ENCODE data around the gene TMEM176B. TPM values are rescaled to one million over a fixed set of nuclear protein-coding genes. Genes with fewer than 3 reads are reported as not detected.
A peak's percentile ranks its signal among the peaks of the same experiment; 100 is the strongest.
"Not testable (repeated sequence)": the region's sequence is repeated elsewhere in the genome, so short reads cannot be mapped to it uniquely, and the experiment has no call there.

The TMEM176B gene
- total and polyA plus RNA-seq, 2 of the 13 experiments (the other 11 are each of a cell fraction or from before 2014, with no cell fraction given): not detected

DNA sequence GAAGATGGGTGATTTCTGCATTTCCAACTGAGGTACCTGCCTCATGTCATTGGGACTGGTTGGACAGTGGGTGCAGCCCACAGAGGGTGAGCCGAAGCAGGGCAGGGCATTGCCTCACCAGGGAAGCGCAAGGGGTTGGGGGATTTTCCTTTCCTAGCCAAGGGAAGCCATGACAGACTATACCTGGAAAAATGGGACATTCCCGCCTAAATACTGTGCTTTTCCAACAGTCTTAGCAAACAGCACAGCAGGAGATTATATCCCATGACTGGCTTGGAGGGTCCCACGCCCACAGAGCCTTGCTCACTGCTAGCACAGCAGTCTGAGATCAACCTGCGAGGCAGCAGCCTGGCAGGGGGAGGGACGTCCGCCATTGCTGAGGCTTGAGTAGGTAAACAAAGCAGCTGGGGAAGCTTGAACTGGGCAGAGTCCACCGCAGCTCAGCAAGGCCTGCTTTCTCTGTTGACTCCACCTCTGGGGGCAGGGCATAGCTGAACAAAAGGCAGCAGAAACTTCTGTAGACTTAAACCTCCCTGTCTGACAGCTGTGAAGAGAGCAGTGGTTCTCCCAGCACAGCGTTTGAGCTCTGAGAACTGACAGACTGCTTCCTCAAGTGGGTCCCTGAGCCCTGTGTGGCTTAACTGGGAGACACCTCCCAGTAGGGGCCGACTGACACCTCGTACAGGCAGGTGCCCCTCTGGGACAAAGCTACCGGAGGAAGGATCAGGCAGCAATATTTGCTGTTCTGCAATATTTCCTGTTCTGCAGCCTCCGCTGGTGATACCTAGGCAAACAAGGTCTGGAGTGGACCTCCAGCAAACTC is 7.7 kb upstream of the TMEM176B start (continued):
- TF ChIP-seq, protein P1, sequence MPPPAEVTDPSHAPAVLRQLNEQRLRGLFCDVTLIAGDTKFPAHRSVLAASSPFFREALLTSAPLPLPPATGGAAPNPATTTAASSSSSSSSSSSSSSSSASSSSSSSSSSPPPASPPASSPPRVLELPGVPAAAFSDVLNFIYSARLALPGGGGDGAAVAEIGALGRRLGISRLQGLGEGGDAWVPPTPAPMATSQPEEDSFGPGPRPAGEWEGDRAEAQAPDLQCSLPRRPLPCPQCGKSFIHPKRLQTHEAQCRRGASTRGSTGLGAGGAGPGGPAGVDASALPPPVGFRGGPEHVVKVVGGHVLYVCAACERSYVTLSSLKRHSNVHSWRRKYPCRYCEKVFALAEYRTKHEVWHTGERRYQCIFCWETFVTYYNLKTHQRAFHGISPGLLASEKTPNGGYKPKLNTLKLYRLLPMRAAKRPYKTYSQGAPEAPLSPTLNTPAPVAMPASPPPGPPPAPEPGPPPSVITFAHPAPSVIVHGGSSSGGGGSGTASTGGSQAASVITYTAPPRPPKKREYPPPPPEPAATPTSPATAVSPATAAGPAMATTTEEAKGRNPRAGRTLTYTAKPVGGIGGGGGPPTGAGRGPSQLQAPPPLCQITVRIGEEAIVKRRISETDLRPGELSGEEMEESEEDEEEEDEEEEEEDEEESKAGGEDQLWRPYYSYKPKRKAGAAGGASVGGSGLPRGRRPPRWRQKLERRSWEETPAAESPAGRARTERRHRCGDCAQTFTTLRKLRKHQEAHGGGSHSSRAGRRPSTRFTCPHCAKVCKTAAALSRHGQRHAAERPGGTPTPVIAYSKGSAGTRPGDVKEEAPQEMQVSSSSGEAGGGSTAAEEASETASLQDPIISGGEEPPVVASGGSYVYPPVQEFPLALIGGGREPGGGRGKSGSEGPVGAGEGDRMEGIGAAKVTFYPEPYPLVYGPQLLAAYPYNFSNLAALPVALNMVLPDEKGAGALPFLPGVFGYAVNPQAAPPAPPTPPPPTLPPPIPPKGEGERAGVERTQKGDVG (CRISPR knock-in tag; IDR thresholded peaks at IDR 0.05; ENCODE audit: borderline replicate concordance): peak; percentile 50; the same call in 1 of the 2 replicates
- TF ChIP-seq ZNF44 (CRISPR knock-in tag; IDR thresholded peaks at IDR 0.05) (0 out of 2 replicates have a peak, but pooled peaks have one; percentile 16), HIVEP1 (CRISPR knock-in tag; IDR thresholded peaks at IDR 0.05) (peak; percentile 71; the same call in 1 of the 2 replicates), ISL2 (CRISPR knock-in tag; IDR thresholded peaks at IDR 0.05) (peak; percentile 61; the same call in 1 of the 2 replicates), TGIF2 (CRISPR knock-in tag; IDR thresholded peaks at IDR 0.05) (0 out of 2 replicates have a peak, but pooled peaks have one; percentile 55), GABPA (CRISPR knock-in tag; IDR thresholded peaks at IDR 0.05; ENCODE audit: low read depth) (peak; percentile 43; the same call in 1 of the 2 replicates), CBFB (CRISPR knock-in tag; IDR thresholded peaks at IDR 0.05) (peak; percentile 53; the same call in 1 of the 2 replicates), TARDBP (CRISPR knock-in tag; IDR thresholded peaks at IDR 0.05) (peak; percentile 65; the same call in 1 of the 2 replicates), SETDB1 (CRISPR knock-in tag; IDR thresholded peaks at IDR 0.05; ENCODE audit: borderline replicate concordance) (peak; percentile 91), RFXAP (CRISPR knock-in tag; IDR thresholded peaks at IDR 0.05; ENCODE audit: borderline replicate concordance) (peak; percentile 73; the same call in 1 of the 2 replicates), TOPORS (CRISPR knock-in tag; IDR thresholded peaks at IDR 0.05) (peak; percentile 83; the same call in 1 of the 2 replicates), HMG20A (CRISPR knock-in tag; IDR thresholded peaks at IDR 0.05; ENCODE audit: borderline replicate concordance) (peak; percentile 37; the same call in 1 of the 2 replicates), MEIS2 (CRISPR knock-in tag; IDR thresholded peaks at IDR 0.05) (peak; percentile 56; the same call in 1 of the 2 replicates), ZNF619 (CRISPR knock-in tag; IDR thresholded peaks at IDR 0.05) (0 out of 2 replicates have a peak, but pooled peaks have one; percentile 41), NKX3-1 (CRISPR knock-in tag; IDR thresholded peaks at IDR 0.05) (0 out of 2 replicates have a peak, but pooled peaks have one; percentile 33), HDAC2 (CRISPR knock-in tag; IDR thresholded peaks at IDR 0.05) (peak; percentile 55; the same call in 1 of the 2 replicates), ZBTB20 (CRISPR knock-in tag; IDR thresholded peaks at IDR 0.05; ENCODE audit: borderline replicate concordance, low read depth) (peak; percentile 36; the same call in 1 of the 2 replicates)
- not testable (repeated sequence) for TF ChIP-seq GABPA (IDR thresholded peaks at IDR 0.05; ENCODE audit: low read depth, low read length)
- TF ChIP-seq, protein P2, sequence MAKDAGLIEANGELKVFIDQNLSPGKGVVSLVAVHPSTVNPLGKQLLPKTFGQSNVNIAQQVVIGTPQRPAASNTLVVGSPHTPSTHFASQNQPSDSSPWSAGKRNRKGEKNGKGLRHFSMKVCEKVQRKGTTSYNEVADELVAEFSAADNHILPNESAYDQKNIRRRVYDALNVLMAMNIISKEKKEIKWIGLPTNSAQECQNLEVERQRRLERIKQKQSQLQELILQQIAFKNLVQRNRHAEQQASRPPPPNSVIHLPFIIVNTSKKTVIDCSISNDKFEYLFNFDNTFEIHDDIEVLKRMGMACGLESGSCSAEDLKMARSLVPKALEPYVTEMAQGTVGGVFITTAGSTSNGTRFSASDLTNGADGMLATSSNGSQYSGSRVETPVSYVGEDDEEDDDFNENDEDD (CRISPR knock-in tag; IDR thresholded peaks at IDR 0.05; ENCODE audit: borderline replicate concordance): peak; percentile 42; the same call in 1 of the 2 replicates
